GM21529 (cell line): ENCODE measurements around the gene GASK1A.

ENCODE experiments used
- ATAC-seq: cut with Tn5 transposase; IDR thresholded peaks from one replicate; pipeline ENCODE4 v1.9.1; 2021; ENCODE audit not compliant: unreplicated experiment

The GASK1A gene

DNA sequence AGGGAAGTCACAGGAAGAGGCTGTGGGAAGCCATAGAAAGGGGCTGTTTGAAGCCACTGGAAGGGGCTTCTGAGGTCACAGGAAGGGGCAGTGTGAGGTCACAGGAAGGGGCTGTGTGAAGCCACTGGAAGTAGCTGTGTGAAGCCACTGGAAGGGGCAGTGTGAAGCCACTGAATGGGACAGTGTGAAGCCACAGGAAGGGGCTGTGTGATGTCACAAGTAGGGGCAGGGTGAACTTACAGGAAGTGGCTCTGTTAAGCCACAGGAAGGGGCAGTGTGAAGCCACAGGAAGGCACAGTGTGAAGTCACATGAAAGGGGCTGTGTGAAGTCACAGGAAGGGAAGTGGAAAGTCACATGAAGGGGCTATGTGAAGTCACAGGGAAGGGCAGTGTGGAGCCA is 33.1 kb downstream of the GASK1A start:
- ATAC-seq: no peak

- ATAC-seq: no peak
These were observed 34.1 kb downstream of the GASK1A start for GRCh38 chr3:43013256-43013655.

DNA sequence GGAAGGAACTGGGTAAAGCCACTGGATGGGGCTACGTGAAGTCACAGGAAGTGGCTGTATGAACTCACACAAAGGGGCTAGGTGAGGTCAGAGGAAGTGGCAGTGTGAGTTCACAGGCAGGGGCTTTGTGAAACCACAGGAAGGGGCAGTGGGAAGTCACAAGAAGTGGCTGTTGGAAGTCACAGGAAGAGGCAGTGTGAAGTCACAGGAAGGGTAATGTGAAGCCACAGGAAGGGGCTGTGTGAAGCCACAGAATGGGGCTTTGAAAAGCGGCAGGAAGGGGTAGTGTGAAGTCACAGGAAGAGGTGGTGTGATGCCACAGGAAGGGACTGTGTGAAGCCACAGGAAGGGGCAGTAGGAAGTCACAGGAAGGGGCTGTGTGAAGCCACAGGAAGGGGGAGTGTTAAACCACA is 34.6 kb downstream of the GASK1A start:
- no peak for ATAC-seq

GRCh38 chr3:43014241-43014640 is 35.1 kb downstream of the GASK1A start:
- no peak for ATAC-seq

DNA sequence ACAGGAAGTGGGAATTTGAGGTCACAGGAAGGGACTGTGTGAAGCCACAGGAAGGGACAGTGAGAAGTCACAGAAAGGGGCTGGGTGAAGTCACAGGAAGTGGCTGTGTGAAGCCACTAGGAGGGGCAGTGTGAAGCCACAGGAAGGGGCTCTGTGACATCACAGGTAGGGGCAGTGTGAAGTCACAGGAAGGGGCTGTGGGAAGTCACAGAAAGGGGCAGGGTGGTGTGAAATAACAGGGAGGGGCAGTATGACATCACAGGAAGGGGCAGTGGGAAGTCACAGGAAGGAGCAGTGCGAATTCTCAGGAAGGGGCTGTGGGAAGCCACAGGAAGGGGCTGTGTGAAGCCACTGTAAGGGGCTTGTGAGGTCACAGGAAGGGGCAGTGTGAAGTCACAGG is 35.8 kb downstream of the GASK1A start:
- ATAC-seq: no peak

- no peak for ATAC-seq
These were observed 36.5 kb downstream of the GASK1A start for GRCh38 chr3:43015572-43015971.

DNA sequence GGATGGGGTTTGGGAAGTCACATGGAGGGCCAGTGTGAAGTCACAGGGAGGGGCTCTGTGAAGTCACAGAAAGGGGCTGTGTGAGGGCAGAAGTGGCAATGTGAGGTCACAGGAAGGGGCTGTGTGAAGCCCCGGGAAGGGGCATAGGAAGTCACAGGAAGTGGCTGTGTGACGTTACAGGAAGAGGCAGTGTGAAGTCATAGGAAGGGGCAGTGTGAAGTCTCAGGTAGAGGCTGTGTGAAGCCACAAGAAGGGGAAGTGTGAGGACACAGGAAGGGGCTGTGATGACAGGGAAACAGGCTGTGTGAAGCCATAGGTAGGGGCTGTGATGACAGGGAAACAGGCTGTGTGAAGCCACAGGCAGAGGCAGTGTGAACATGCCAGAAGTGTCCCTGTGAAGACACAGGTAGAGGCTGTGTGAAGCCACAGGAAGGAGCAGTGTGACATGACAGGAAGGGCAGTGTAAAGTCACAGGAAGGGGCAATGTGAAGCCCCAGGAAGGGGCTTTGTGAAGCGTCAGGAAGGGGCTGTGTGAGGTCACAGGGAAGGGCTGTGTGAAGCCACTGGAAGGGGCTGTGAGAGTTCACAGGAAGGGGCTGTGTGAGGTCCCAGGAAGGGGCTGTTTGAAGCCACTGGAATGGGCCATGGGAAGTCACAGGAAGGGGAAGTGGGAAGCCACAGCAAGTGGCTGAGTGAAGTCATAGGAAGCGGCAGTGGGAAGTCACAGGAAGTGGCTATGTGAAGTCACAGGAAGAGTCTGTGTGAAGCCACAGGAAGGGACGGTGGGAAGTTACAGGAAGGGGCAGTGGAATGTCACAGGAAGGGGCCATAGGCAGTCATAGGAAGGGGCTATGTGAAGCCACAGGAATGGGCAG is 37.1 kb downstream of the GASK1A start:
- ATAC-seq: no peak

DNA sequence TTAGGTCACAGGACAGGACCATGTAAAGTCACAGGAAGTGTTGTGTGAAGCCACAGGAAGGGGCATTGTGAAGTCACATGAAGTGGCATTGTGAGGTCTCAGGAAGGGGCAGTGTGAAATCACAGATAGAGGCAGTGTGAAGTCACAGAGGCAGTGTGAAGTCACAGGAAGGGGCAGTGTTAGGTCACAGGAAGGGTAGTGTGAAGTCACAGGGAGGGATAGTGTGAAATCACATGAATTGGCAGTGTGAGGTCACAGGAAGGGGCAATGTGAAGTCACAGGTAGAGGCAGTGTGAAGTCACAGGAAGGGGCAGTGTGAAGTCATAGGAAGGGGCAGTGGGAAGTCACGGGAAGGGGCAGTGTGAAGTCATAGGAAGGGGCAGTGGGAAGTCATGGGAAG is 37.9 kb downstream of the GASK1A start:
- no peak for ATAC-seq

DNA sequence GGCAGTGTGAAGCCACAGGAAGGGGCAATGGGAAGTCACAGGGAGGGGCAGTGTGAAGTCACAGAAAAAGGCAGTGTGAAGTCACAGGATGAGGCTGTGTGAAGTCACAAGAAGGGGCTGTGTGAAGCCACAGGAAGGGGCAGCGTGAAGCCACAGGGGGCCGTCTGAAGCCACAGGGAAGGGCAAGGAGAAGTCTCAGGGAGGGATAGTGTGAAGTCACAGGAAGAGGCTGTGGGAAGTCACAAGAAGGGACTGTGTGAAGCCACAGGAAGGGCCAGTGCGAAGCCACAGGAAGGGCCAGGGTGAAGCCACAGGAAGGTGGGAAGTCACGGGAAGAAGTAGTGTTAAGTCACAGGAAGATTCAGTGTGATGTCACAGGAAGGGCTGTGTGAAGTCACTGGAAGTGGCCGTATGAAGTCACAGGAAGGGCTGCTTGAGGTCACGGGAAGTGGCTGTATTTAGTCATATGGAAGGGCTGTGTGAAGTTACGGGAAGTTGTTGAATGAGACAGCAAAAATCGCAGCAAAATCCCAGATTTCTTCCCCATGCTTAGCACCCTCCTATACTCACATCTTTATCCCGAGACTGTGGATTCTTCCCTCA is 38.6 kb downstream of the GASK1A start:
- ATAC-seq: no peak

- ATAC-seq: no peak
These were observed 39.1 kb downstream of the GASK1A start for GRCh38 chr3:43018246-43018645.

DNA sequence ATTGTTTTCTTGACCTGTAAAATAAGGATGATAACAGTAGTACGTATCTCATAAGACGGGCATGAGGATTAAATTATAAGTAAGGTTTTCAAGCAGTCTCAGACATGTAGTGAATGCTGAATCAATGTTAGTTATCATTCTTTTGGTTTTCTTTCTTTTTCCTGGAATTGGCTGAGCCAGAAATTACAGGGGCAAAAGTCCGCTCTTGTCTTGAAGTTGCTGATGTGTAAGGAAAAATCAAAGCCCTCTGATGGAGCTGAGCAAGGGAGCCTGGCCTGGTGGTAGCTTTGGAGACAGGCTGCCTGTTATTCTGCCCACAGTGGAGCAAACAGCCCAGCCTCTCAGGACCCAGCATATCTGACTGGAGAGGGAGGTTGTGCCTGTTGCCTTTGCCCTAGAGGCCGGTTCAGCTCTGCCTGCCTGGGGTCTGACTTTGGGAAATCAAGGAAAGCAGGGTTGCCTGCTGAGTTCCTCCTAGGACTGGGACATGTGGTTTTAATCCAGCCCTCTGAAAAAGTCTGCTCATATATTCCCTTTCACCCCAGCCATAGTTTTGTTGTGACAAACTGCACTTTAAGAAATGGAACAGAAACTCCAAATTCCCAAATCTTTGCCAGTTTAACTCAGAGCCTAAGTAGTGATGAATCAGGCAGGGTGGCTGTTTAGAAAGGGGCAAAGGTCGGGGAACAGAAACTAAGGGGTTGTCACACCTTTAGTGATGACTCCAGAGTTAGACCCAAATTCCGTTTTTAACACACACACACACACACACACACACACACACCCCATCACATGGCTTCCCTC is 40.1 kb downstream of the GASK1A start:
- ATAC-seq: no peak

- no peak for ATAC-seq
These were observed 40.7 kb downstream of the GASK1A start for GRCh38 chr3:43019826-43020225.

- no peak for ATAC-seq
These were observed 42.1 kb downstream of the GASK1A start for GRCh38 chr3:43021186-43021585.

- no peak for ATAC-seq
These were observed 43.0 kb downstream of the GASK1A start for GRCh38 chr3:43022121-43022520.

DNA sequence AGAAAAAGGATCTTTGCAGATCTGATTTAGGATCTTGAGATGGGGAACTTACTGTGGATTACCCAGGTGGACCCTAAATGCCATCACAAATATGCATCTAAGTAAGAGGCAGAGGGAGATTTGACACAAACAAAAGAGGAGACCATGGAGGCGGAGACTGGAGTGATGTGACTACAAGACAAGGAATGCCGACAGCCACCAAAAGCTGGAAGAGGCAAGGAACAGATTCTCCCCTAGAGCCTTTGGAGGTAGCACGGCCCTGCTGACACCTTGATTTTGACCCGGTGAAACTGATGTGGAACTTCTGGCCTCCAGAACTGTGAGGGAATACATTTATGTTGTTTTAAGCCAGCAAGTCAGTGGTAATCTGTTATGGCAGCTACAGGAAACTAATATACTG is 44.0 kb downstream of the GASK1A start:
- ATAC-seq: no peak

DNA sequence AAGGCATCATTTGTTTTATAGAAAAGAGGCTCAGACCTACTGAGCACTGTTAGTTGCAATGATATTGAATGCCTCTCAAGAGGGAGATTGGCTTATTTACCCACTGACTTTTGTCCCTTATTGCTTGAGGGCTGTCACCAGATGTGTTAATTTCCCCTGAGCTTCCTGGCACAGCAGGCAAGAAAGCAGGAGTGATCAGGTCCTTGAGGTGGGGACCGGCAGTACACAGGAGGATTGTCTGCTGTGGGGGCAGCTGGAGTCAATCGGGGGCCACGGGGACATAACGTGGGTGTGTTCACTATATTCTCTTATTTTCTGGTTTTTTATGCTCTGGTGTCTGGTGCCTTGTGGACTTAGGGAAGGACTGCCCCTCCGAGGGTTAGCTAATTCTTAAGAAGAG is 44.6 kb downstream of the GASK1A start:
- ATAC-seq: no peak

DNA sequence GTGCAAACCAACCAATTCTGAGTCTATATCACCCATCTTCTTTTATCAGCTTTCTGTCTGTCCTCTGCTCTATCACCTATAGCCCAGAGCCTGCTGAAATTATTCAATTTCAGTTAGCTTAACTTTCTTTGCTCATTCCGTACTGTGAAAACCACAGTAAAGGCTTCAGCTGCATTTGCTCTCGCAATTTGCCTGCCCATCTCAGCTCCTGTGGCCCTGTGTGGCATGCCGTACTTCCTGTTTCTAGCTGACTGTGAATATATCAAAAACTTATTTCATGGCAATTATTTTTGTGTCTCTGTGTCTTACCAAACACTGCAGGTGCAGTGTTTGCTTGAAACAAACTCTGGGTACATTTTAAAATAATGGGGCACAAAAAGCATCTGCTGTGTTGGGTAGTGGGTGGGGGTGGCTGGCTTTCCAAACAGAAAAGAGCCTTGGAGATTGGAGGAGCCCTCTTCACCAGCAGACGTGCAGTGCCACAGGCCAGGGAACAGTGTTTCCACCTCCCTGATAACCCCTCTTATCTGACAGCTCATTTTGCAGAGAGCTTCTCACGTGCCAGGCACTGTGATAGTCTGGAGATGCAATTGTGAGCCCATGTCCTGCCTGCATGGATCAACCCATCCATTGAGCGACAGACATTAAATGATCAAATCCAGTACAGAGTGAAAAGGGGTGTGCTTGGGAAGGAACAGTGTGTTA is 45.2 kb downstream of the GASK1A start:
- ATAC-seq: no peak

DNA sequence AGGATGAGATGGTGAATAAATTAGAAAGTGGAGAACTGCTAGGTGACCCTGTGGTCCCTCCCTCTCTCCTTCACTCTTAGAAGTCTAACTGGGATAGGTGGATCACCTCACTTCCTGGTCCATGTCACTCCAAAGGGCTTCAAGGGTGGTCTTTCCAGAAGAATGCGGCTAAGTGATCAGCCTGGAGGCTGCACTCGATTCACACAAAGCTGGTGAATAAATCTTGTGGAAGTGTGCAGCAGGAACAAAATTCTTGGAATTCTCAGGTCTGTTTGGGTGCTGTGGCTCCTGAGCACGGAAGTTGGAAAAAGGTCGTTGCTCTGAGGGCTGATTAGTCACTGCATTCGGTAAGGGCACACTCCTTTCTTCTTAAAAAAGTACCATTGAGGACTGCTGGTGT is 46.3 kb downstream of the GASK1A start:
- ATAC-seq: no peak

DNA sequence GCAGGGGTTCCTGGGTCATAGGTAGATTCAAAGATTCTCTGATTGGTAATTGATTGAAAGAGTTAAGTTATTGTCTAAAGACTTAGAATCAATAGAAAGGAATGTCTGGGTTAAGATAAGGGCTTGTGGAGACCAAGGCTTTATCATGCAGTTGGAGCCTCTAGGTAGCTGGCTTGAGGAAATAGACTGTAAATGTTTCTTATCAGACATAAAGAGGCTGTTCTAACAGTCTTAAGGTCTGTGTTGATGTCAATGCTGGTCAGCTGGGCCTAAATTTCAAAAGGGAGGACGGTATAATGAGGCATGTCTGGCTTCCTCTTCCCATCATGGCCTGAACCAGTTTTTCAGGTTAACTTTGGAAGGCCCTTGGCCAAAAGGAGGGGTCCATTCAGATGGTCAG is 48.9 kb downstream of the GASK1A start:
- no peak for ATAC-seq

DNA sequence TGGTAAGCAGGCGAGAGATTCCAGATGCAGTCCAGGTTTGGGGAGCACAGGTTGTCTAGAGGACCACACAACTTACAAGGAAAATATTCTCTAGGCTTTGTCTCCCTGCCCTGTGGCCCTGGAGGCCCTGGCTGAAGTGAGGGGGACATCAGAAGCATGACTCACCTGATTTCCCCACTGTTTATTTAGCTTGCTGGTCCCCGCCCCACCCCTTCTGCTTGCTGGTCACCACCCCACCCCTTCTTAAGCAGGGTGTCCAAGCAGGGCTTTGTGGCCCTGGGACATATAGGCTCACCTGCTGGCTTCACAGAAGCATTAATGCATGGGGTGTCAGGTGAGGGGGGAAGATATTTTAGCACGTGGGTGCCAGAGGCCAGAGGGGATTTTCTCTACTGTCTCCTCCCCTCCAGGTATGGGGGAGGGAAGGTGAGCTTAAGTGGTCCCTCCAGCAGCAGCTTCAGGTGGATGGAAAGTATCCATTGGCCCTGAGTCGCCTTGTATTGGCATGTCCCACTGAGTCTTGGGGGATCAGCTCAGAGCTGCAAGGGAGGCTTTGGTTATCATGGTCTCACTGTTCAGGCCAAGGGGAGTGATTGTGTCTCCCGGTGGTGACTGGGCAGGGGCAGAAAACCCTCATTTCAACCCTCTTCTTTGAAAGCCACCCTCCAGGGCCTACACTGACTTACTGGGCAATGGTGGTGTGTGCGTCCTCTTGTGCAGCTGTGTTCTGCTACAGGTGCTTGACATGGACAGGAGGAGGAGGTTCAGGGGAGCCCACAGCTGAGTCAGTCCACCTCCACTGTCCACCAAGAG is 49.8 kb downstream of the GASK1A start:
- no peak for ATAC-seq
